ENCODE results near the gene SLC4A9.

GRCh38 chr5:140393738-140394137 is 33.7 kb downstream of the SLC4A9 start:
- TF ChIP-seq EZH2 (IDR thresholded peaks at IDR 0.05; ENCODE audit: borderline replicate concordance, low read length) (no peak), CTCF (IDR thresholded peaks at IDR 0.05; ENCODE audit: low read length) (no peak)
